Measurements from ENCODE around the gene RAB40B.

The RAB40B gene

DNA sequence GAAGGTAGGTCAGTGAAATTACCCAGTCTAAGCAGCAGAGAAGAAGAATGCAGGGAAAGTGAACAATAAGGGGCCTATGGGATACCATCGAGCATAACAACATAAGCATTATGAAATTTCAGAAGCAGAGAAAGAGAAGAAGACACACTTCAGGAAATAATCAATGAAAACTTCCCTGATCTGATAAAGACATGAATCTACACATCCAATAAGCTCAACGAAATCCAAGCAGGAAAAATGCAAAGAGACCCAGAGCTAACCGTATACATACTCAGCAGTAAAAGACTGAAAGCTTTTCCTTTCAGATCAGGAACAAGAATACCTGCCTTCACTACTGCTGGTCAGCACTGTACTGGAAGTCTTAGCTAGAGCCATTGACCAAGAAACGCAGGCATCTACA, 88.8 kb downstream of the RAB40B start:
- DNase-seq (ENCODE audit: low spot score) (no peak), ATAC-seq (ENCODE audit: low read depth) (no peak)
- Histone ChIP-seq H3K4me3 (ENCODE audit: severe bottlenecking) (no peak overlapping the region), H3K36me3 (ENCODE audit: low read depth) (peaks cover 48% of the 10 kb centered on the region), H3K27ac (ENCODE audit: poor library complexity, severe bottlenecking) (no peak overlapping the region), H3K4me1 (ENCODE audit: insufficient read depth, poor library complexity, severe bottlenecking) (no peaks in the 10 kb centered on the region), H3K9me3 (ENCODE audit: severe bottlenecking) (no peaks in the 10 kb centered on the region), H3K27me3 (ENCODE audit: insufficient read depth, poor library complexity, severe bottlenecking) (no peaks in the 10 kb centered on the region)
- TF ChIP-seq, protein P1, sequence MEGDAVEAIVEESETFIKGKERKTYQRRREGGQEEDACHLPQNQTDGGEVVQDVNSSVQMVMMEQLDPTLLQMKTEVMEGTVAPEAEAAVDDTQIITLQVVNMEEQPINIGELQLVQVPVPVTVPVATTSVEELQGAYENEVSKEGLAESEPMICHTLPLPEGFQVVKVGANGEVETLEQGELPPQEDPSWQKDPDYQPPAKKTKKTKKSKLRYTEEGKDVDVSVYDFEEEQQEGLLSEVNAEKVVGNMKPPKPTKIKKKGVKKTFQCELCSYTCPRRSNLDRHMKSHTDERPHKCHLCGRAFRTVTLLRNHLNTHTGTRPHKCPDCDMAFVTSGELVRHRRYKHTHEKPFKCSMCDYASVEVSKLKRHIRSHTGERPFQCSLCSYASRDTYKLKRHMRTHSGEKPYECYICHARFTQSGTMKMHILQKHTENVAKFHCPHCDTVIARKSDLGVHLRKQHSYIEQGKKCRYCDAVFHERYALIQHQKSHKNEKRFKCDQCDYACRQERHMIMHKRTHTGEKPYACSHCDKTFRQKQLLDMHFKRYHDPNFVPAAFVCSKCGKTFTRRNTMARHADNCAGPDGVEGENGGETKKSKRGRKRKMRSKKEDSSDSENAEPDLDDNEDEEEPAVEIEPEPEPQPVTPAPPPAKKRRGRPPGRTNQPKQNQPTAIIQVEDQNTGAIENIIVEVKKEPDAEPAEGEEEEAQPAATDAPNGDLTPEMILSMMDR (IDR thresholded peaks at IDR 0.05; ENCODE audit: poor library complexity, severe bottlenecking), result no peak

DNA sequence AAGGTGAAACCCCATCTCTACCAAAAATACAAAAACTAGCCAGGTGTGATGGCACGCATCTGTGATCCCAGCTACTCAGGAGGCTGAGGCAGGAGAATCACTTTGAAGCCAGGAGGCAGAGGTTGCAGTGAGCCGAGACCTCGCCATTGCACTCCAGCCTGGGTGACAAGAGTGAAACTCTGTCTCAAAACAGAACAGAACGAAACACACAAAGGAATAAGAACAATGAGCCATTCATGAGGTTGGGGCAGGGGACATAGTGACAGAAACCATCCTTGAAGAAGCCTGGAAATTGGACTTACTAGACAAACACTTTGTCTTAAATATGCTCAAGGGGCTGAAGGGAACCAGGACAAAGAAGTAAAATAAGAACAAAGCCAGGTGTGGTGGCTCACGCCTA, 89.7 kb downstream of the RAB40B start:
- Histone ChIP-seq H3K27ac (ENCODE audit: poor library complexity, severe bottlenecking) (no peak overlapping the region), H3K36me3 (ENCODE audit: low read depth) (peaks cover 53% of the 10 kb centered on the region), H3K4me3 (ENCODE audit: severe bottlenecking) (no peak overlapping the region), H3K4me1 (ENCODE audit: insufficient read depth, poor library complexity, severe bottlenecking) (no peaks in the 10 kb centered on the region), H3K9me3 (ENCODE audit: severe bottlenecking) (no peaks in the 10 kb centered on the region), H3K27me3 (ENCODE audit: insufficient read depth, poor library complexity, severe bottlenecking) (no peaks in the 10 kb centered on the region)
- no peak for ATAC-seq (ENCODE audit: low read depth)
- DNase-seq (ENCODE audit: low spot score), result no peak
- TF ChIP-seq, protein P1 (IDR thresholded peaks at IDR 0.05; ENCODE audit: poor library complexity, severe bottlenecking), result no peak

DNA sequence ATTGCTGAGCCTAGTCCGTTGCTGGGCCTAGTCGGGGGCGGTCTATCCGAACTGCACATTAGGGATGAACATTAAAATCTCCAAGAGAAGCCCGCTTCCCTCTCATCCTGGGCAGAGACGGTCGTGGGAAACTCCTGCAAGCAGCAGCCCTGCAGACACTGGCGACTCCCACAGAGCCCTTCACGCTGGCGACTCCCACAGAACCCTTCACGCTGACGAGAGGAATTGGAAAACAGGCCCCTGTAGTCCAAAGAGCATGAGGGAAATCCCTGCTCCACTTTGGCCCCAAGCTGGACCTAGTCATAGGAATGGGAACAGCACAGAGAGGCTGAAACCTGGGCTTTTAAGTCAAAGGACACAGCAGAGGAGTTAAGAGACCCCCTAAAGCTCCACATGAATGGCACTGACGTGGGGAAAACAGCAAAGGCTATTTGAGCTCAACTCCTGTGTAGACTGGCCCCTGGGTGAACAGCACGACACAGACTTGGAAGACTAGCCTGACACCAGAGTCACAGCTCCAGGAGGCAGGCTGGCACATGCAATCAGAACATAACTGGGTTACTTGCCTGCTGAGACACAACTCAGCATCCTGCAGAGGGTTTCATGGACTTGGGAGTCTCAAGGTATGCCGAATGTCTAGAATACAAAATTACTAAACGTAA, 92.4 kb downstream of the RAB40B start:
- H3K36me3 ChIP-seq (ENCODE audit: low read depth), result peaks cover 79% of the 10 kb centered on the region
- no peaks in the 10 kb centered on the region for H3K4me1 ChIP-seq (ENCODE audit: insufficient read depth, poor library complexity, severe bottlenecking)
- TF ChIP-seq, protein P1 (IDR thresholded peaks at IDR 0.05; ENCODE audit: poor library complexity, severe bottlenecking), result no peak
- no peak overlapping the region for H3K27ac ChIP-seq (ENCODE audit: poor library complexity, severe bottlenecking)
- no peak for DNase-seq (ENCODE audit: low spot score)
- no peaks in the 10 kb centered on the region for H3K9me3 ChIP-seq (ENCODE audit: severe bottlenecking)
- ATAC-seq (ENCODE audit: low read depth), result peak; percentile 39; the same call in 2 of the 3 replicates
- no peak overlapping the region for H3K4me3 ChIP-seq (ENCODE audit: severe bottlenecking)
- H3K27me3 ChIP-seq (ENCODE audit: insufficient read depth, poor library complexity, severe bottlenecking), result no peaks in the 10 kb centered on the region

All from RWPE2 (cell line).